Cardiac muscle cell (in vitro differentiated cells and primary cell): ENCODE measurements around the gene SEZ6. TPM values are rescaled to one million over a fixed set of nuclear protein-coding genes. Genes with fewer than 3 reads are reported as not detected.

Experiments
- DNase-seq, 2 donors: peaks; one replicate each; pipeline versions ENCODE4 v3.0.0 to v3.0.0-alpha.2; 2010 to 2017; ENCODE audit warnings: low read depth in 1 of 2, low spot score in 1 of 2
- H3K27ac ChIP-seq: fragments of 200-600 bp; sonication (generic); 2 replicates; pipeline ENCODE4 v1.5.1; 2016
- H3K27me3 ChIP-seq: fragments of 200-600 bp; sonication (generic); 2 replicates; pipeline ENCODE4 v1.6.0; 2016; ENCODE audit warnings: control low read depth
- H3K36me3 ChIP-seq: fragments of 200-600 bp; sonication (generic); 2 replicates; pipeline ENCODE4 v1.5.1; 2016; ENCODE audit warnings: control low read depth
- H3K4me1 ChIP-seq: fragments of 200-600 bp; sonication (generic); 2 replicates; pipeline ENCODE4 v1.8.1; 2017; ENCODE audit warnings: low read depth, mild to moderate bottlenecking, mixed run types
- H3K4me3 ChIP-seq: fragments of 200-600 bp; sonication (generic); 2 replicates; pipeline ENCODE4 v1.5.1; 2016; ENCODE audit warnings: mild to moderate bottlenecking
- H3K9me3 ChIP-seq: fragments of 200-600 bp; sonication (generic); 2 replicates; pipeline ENCODE4 v1.5.1; 2017; ENCODE audit warnings: low read depth, mild to moderate bottlenecking, control low read depth
- CTCF ChIP-seq: IDR thresholded peaks from 2 replicates; pipeline ENCODE4 v1.5.1; 2012; ENCODE audit warnings: low read depth, mild to moderate bottlenecking, low read length
- polyA plus RNA-seq: library from polyadenylated mRNA; unstranded; fragments of >200 nt; fragmentation: Nextera tagmentation; extraction: Ambion mirVana; gene quantifications from 2 replicates; pipeline ENCODE4 v1.2.1, GENCODE V29; 2016
- total RNA-seq: library from RNA; depleted of rRNA; stranded (reverse); fragments of >200 nt; gene quantifications from 2 replicates; pipeline ENCODE4 v1.2.3, GENCODE V29; 2016

Gene SEZ6
- total and polyA plus RNA-seq, 2 experiments from 2014 or later, result 0.21 to 0.95 TPM

GRCh38 chr17:28912281-28912937, 93.4 kb downstream of the SEZ6 start:
- Histone ChIP-seq H3K36me3 (peaks cover 86% of the 10 kb centered on the region), H3K9me3 (no peaks in the 10 kb centered on the region), H3K27me3 (no peaks in the 10 kb centered on the region), H3K4me1 (no peaks in the 10 kb centered on the region), H3K4me3 (no peak overlapping the region), H3K27ac (no peak overlapping the region)
- peak; percentile 32 for TF ChIP-seq CTCF
- no peak for DNase-seq

DNA sequence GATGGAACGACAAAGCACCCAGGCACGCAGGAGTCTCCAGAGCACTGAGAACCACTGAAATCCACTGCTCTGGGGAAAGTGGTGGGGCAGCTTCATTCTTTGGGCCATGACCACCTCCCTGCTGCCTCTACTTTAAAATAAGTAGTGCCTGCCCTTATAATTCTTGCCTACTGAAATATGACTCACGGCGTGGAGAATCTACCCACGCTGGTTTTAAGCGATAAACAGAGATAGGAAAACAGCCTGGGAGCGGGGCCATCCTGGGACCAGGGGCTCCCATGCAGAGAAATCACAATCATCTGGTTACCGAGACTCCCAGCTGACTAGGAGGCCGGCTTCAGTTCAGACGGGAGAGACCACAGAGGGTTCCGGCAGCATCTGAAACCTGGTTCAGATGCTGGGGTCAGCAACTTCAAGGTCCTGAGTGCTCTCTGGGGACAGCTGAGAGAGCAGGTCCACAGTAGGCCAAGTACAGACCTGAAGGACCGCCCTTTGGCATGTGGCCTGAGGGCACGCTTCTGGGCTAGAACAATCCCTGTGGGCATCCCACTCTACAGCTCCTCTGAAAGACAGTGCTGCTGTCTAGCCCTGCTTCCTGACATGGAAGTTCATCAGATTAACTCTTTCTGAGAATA, 94.3 kb downstream of the SEZ6 start:
- no peaks in the 10 kb centered on the region for H3K9me3 ChIP-seq
- no peaks in the 10 kb centered on the region for H3K27me3 ChIP-seq
- no peak for DNase-seq
- H3K36me3 ChIP-seq, result peaks cover 84% of the 10 kb centered on the region
- H3K27ac ChIP-seq, result no peak overlapping the region
- H3K4me1 ChIP-seq, result no peaks in the 10 kb centered on the region
- TF ChIP-seq CTCF, result no peak
- H3K4me3 ChIP-seq, result no peak overlapping the region

- peaks cover 83% of the 10 kb centered on the region for H3K36me3 ChIP-seq
- no peak for TF ChIP-seq CTCF
- H3K9me3 ChIP-seq, result no peaks in the 10 kb centered on the region
- H3K4me3 ChIP-seq, result no peak overlapping the region
- H3K4me1 ChIP-seq, result no peaks in the 10 kb centered on the region
- H3K27ac ChIP-seq, result no peak overlapping the region
- no peak for DNase-seq
- no peaks in the 10 kb centered on the region for H3K27me3 ChIP-seq
Observed at GRCh38 chr17:28910534-28910933, 95.3 kb downstream of the SEZ6 start.

DNA sequence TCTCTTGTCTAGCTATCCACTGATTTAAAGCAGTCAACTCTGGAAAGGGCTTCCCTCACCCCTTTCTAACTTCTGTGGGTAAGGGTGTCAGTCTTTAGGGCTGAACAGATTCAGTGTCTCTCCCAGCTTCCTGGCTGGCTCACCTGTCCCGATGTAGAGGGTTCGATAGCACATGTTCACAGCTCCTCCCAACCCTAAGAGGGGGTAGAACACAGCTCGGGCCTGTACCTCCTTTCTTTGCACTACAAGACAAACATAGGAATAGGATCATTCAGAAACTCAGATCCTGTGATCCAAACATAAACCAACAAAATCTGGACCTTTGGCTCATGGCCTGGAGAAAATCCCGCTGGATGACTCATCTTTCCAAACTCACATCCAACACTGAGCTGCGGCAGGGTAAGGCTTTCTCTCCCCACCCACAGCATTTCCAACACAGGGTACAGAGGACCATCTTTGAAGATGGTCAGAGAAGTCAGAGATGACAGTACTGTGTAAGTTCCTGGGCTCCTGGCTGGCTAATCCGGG, 97.1 kb downstream of the SEZ6 start:
- DNase-seq, result peak in 1 of 2 donors; percentile 75
- Histone ChIP-seq H3K27me3 (no peaks in the 10 kb centered on the region), H3K27ac (no peak overlapping the region), H3K36me3 (peaks cover 69% of the 10 kb centered on the region), H3K4me1 (no peaks in the 10 kb centered on the region), H3K9me3 (no peaks in the 10 kb centered on the region), H3K4me3 (no peak overlapping the region)
- TF ChIP-seq CTCF, result no peak

DNA sequence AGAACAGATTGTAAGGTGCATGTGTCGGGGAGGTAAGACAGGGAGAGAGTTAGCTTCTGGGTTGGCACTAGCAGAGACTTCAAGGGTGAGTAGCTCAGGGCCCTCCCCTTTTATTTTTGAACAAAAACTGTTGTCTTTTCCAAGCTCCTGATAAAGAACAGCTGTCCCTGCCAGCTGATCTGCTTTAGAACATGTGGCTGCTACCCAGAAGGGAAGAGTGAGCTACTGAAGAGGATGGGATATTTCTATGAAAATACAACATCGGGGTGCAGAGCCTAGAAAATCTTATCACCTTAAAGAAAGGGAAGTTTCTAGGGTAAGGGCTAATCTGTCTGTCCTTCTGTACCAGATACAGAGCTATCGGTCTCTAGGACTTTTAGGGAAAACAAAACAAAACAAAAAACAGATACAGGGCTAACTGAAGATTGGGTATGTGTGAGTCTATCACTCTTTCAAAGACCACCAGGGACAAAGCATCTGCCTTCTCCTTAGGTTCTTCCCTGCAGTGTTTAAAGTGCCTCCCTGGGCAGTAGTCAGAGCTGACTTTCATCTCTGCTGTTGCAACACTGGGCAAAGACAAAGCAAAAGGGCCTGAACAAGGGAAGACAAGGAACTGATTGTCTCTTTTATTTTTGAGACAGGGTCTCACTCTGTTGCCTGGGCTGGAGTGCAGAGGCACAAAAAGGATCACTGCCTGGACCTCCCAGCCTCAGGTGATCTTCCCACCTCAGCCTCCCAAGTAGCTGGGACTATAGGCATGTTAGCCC, 97.9 kb downstream of the SEZ6 start:
- no peak overlapping the region for H3K4me3 ChIP-seq
- peaks cover 62% of the 10 kb centered on the region for H3K36me3 ChIP-seq
- H3K27ac ChIP-seq, result no peak overlapping the region
- peak in 1 of 2 donors; percentile 66 for DNase-seq
- no peaks in the 10 kb centered on the region for H3K9me3 ChIP-seq
- no peaks in the 10 kb centered on the region for H3K27me3 ChIP-seq
- TF ChIP-seq CTCF, result no peak
- no peaks in the 10 kb centered on the region for H3K4me1 ChIP-seq
